Adrenal gland (tissue), 12 donors: ENCODE results near the gene CTBP2. TPM values are rescaled to one million over a fixed set of nuclear protein-coding genes. Genes with fewer than 3 reads are reported as not detected.

Experiments used
- DNase-seq, 7 donors: peaks; one replicate each; pipeline ENCODE4 v3.0.0-alpha.2; 2019 to 2020
- H3K27ac ChIP-seq, 5 donors: fragments of 200-600 bp; sonication (generic) in 4 of 5; 1 replicate in 3 of 5; 2 replicates in 2 of 5; pipeline versions ENCODE4 v1.5.1 to v1.8.0; 2016 to 2020; ENCODE audit warnings: mild to moderate bottlenecking in 1 of 5
- H3K27me3 ChIP-seq: fragments of 200-600 bp; 2 replicates; pipeline ENCODE4 v1.8.0; 2021
- H3K36me3 ChIP-seq, 2 donors: fragments of 200-600 bp; replicated peaks in 1 of 2; 1 replicate in 1 of 2; 2 replicates in 1 of 2; pipeline versions ENCODE4 v1.5.1 to v1.8.0; 2018 to 2022
- H3K4me1 ChIP-seq, 2 donors: fragments of 200-600 bp; replicated peaks in 1 of 2; 1 replicate in 1 of 2; 2 replicates in 1 of 2; pipeline versions ENCODE4 v1.5.1 to v1.8.0; 2018 to 2021
- H3K4me3 ChIP-seq, 4 donors: fragments of 200-600 bp; sonication (generic) in 3 of 4; one replicate each; pipeline ENCODE4 v1.5.1; 2016 to 2018
- H3K9me3 ChIP-seq, 3 donors: fragments of 200-600 bp; sonication (generic) in 1 of 3; replicated peaks in 1 of 3; 1 replicate in 2 of 3; 2 replicates in 1 of 3; pipeline versions ENCODE4 v1.5.1 to v1.8.0; 2016 to 2021
- POLR2A ChIP-seq, 2 donors: fragments of 450-650 bp; IDR thresholded peaks; one replicate each; pipeline ENCODE4 v1.6.1; 2017; ENCODE audit warnings: antibody characterized with exemption in 2 of 2, mild to moderate bottlenecking in 2 of 2, moderate library complexity in 1 of 2
- WGBS, 4 donors: extraction: QIAGEN DNeasy Blood & Tissue Kit in 2 of 4; methylation state at CpG; one replicate each; pipeline versions ENCODE4 v1.1.5 to v1.1.7; 2013 to 2017; 5-methylcytosine and 5-hydroxymethylcytosine counted together
- intact Hi-C, 2 donors: fragments of 100-400 bp; cut with DNase I; formaldehyde crosslinking; loops; one replicate each; pipeline versions ENCODE4 v1.14.1 to v1.15.0; 2022 to 2023
- polyA plus RNA-seq, 3 donors: library from polyadenylated mRNA; stranded (reverse); fragments of 200-250 nt in 2 of 3; fragments of 350-450 nt in 1 of 3; fragmentation: Illumina TruSeq in 1 of 3; extraction: RNeasy Lipid Tissue Mini Kit (QIAGEN cat#74804) in 1 of 3; gene quantifications; one replicate each; pipeline ENCODE4 v1.2.3, GENCODE V29; 2013 to 2014
- total RNA-seq, 9 donors: library from RNA; depleted of rRNA in 4 of 9; stranded (reverse); fragments of >200 nt in 4 of 9; fragments of 120-200 nt in 1 of 9; fragmentation: NEBNext Ultra II Directional in 1 of 9; extraction: Animal tissue kit (Norgen Biotek cat#: 25700) in 1 of 9; gene quantifications; one replicate each; pipeline versions ENCODE4 v1.1.0 to v1.2.4, GENCODE V29; 2013 to 2023
- TF ChIP-seq, protein P1 (sequence below), 6 experiments: fragments of 450-650 bp in 4 of 6; fragments of 200-600 bp in 2 of 6; sonication (generic) in 1 of 6; IDR thresholded peaks; 1 replicate in 5 of 6; 2 replicates in 1 of 6; pipeline versions ENCODE4 v1.5.1 to v1.8.0; 2016 to 2021; ENCODE audit warnings: antibody characterized with exemption in 6 of 6, mild to moderate bottlenecking in 2 of 6, moderate library complexity in 1 of 6
- donor health status: healthy with polysubstance abuse.
- donor health status: Bipolar disorder and iron deficiency.
- donor health status: DM: yes; HTN: yes; CAD: no.
- donor health status: DM: no; HTN: no; CAD: no.
- donor health status: DM: no; HTN: no; CAD: no.
- donor health status: DM: yes; HTN: yes; CAD: no.

Gene CTBP2
- total and polyA plus RNA-seq, 12 donors = 25.3 to 66.5 (median 45.7) TPM

DNA sequence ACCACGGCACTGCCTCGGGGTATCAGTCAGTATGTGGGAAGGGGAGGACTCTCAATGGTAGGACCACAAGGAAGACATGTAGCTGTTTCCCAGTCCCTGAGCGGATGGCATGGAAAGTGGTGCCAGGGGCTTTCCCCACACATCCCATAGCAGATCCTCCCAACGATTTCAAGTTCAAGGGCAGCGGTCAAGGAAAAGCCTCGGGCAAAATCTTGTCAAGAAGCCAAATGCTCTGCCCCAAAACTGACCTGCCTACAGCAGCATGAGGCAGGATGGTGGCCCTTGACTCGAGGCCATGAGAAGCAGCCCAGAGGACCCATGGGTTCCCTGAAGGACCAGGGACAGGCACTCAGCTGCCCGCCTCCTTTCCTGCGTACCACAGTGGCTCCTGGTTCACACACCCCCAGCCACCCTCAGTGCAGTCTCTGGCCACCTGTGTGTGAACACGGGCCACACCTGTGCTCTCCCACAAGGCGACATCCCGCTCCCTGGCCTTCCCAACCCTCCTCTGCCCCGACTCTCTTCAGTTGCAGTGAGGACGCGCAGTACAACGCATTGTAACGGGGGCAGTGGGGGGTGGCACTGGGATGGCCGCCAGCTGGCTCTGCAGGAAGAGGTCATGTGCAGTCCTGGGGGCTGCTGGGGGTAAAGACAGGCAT, 43.6 kb downstream of the CTBP2 start:
- no peak for TF ChIP-seq POLR2A (IDR thresholded peaks at IDR 0.05)
- TF ChIP-seq, protein P1, sequence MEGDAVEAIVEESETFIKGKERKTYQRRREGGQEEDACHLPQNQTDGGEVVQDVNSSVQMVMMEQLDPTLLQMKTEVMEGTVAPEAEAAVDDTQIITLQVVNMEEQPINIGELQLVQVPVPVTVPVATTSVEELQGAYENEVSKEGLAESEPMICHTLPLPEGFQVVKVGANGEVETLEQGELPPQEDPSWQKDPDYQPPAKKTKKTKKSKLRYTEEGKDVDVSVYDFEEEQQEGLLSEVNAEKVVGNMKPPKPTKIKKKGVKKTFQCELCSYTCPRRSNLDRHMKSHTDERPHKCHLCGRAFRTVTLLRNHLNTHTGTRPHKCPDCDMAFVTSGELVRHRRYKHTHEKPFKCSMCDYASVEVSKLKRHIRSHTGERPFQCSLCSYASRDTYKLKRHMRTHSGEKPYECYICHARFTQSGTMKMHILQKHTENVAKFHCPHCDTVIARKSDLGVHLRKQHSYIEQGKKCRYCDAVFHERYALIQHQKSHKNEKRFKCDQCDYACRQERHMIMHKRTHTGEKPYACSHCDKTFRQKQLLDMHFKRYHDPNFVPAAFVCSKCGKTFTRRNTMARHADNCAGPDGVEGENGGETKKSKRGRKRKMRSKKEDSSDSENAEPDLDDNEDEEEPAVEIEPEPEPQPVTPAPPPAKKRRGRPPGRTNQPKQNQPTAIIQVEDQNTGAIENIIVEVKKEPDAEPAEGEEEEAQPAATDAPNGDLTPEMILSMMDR (IDR thresholded peaks at IDR 0.05) = no peak
- no peak for DNase-seq
- Histone ChIP-seq H3K4me3 (no peak overlapping the region), H3K27ac (peak overlapping the region in 2 of 5 donors; percentile 71 to 80), H3K27me3 (no peaks in the 10 kb centered on the region), H3K9me3 (no peaks in the 10 kb centered on the region), H3K36me3 (no peaks in the 10 kb centered on the region), H3K4me1 (peaks cover 40 to 71% of the 10 kb centered on the region in 2 donors)
- intact Hi-C loops = no loop called here
- WGBS, 4 donors = 76 to 80% (median 78%) methylated on average over 15 to 18 of the region's 18 CpGs

DNA sequence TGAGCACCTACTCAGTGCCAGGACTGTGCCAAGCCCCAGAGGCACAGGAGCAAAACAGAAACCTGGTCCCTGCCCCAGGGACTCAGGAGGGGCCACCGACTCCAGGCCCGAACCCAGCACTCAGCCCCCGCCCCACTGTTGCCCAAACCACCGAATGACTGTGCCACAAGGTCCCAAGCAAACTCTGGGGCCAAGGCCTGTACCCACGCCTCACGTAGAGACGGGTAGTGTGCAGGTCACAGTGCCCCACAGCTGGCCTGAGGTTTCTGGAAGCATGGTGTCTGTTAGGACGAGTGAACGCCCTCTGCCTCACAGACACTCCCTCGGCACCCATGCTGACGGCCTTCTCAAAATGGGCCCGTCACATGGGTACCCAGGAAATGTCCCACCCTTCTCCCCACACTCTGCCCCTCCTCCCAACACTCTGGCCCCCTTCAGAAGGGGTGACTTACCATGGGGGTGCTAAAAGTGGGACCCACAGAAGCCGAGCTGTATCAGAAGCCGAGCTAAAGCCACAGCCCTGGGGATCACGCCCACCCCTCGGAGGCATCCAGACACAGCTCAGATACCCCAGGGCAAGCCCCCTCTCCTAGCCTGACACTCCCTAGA, 44.2 kb downstream of the CTBP2 start:
- TF ChIP-seq, protein P1 (IDR thresholded peaks at IDR 0.05) = no peak
- TF ChIP-seq POLR2A (IDR thresholded peaks at IDR 0.05) = no peak
- 89 to 96% (median 92%) methylated on average over 5 to 16 of the region's 16 CpGs for WGBS, 4 donors
- Histone ChIP-seq H3K36me3 (no peaks in the 10 kb centered on the region), H3K9me3 (no peaks in the 10 kb centered on the region), H3K4me1 (peaks cover 40 to 74% of the 10 kb centered on the region in 2 donors), H3K27ac (peak overlapping the region in 1 of 5 donors; percentile 1), H3K27me3 (no peaks in the 10 kb centered on the region), H3K4me3 (no peak overlapping the region)
- intact Hi-C loops = no loop called here
- DNase-seq = no peak

DNA sequence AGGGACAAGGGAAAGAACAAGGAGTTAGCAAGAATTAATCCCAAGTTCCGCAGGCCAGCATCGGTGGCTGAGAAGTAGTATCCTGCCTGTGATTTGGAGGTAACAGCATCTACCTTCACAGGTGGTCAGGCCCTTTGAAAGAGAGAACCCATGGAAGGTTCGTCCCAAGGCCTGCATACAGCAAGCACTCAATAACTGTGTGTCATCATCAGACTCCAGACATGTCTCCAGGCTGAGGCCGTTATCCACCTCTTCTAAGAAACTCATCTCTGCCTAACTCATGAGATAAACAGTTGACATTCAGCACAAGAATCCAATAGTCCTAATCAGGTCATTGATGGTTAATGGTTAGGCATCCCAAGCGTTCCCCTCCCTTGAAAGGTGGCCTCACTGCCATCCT, 45.0 kb downstream of the CTBP2 start:
- no peaks in the 10 kb centered on the region for H3K27me3 ChIP-seq
- no peaks in the 10 kb centered on the region for H3K9me3 ChIP-seq
- intact Hi-C loops = no loop called here
- no peak overlapping the region for H3K4me3 ChIP-seq
- peaks cover 33 to 70% of the 10 kb centered on the region in 2 donors for H3K4me1 ChIP-seq
- DNase-seq = no peak
- no peak overlapping the region for H3K27ac ChIP-seq
- 89 to 95% (median 93%) methylated on average over 5 of the region's 5 CpGs for WGBS, 4 donors
- H3K36me3 ChIP-seq = no peaks in the 10 kb centered on the region
- TF ChIP-seq, protein P1 (IDR thresholded peaks at IDR 0.05) = no peak
- no peak for TF ChIP-seq POLR2A (IDR thresholded peaks at IDR 0.05)

DNA sequence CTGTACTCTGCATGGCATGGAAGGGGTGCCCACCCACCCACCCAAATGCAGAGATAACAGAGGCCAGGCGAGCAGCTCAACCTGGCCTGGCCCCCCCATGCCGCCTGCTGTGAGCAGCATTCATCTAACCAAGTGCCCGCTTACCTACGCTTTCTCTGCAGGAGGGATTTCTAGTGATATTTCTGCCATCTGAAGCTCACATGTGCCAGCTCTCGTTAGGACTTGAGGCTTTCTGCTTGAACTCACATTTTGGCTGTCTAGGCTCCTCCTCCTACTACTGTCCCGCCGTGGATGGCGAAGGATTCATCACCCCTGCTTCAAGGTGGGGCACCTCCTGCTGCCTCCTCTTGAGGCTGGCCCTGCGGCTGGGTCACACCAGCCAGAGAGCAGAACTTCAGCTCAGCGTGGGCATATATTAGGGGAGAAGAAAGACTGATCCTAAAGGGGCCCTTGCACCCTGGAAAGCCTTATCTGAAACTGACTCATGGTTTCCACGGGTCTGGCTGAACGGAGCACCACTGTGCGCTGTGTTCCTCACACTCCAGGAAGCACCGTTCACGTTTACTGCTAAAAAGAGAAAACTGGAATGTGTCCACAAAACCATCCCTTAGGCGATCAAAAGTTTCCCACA, 45.5 kb downstream of the CTBP2 start:
- DNase-seq = no peak
- intact Hi-C loops = no loop called here
- Histone ChIP-seq H3K27ac (peak overlapping the region in 2 of 5 donors; percentile 30 to 56), H3K4me3 (no peak overlapping the region), H3K27me3 (no peaks in the 10 kb centered on the region), H3K4me1 (peaks cover 28 to 65% of the 10 kb centered on the region in 2 donors), H3K9me3 (no peaks in the 10 kb centered on the region), H3K36me3 (no peaks in the 10 kb centered on the region)
- TF ChIP-seq, protein P1 (IDR thresholded peaks at IDR 0.05) = no peak
- TF ChIP-seq POLR2A (IDR thresholded peaks at IDR 0.05) = no peak
- WGBS, 4 donors = 79 to 88% (median 85%) methylated on average over 14 to 16 of the region's 16 CpGs
